ENCODE results near the gene GSE1.

DNA sequence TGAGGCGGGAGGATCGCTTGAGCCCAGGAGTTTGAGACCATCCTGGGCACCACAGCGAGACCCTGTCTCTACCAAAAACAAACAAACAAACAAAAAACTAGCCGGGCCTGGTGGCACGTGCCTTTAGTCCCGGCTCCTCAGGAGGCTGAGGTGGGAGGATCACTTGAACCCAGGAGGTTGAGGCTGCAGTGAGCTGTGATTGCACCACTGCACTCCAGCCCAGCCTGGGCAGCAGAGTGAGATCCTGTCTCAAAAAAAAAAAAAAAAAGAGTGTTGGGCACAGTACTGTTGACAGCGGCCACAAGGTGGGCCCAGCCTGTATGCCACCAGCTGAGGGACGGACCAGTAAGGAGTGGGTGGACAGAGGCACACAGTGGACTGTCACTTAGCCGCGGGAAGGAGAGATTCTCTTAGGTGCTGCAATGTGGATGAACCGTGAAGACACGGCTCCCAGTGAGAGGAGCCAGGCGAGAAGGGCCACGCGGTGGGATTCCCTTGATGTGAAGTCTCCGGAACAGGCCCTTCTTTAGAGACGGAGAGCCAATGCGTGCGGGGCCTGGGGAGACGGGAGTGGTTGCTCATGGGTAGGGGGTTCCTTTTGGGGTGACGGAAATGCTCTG is 31.1 kb downstream of the GSE1 start:
- TF ChIP-seq POLR2A (IDR thresholded peaks at IDR 0.05; ENCODE audit: low read length) = no peak
- TF ChIP-seq GATA1 (IDR thresholded peaks at IDR 0.05; ENCODE audit: low read depth, low read length) = no peak
